Esophagus muscularis mucosa (tissue), 4 donors: ENCODE data around the gene SFMBT1. TPM values are rescaled to one million over a fixed set of nuclear protein-coding genes. Genes with fewer than 3 reads are reported as not detected.

Source experiments
- DNase-seq: peaks from one replicate; pipeline ENCODE4 v3.0.0-alpha.2; 2017; ENCODE audit errors: extremely low spot score
- H3K27ac ChIP-seq, 4 donors: fragments of 200-600 bp; sonication (generic); replicated peaks in 1 of 4; 1 replicate in 3 of 4; 2 replicates in 1 of 4; pipeline ENCODE4 v1.5.1; 2016 to 2019; ENCODE audit warnings: mild to moderate bottlenecking in 1 of 4
- H3K27me3 ChIP-seq, 4 donors: fragments of 200-600 bp; sonication (generic); one replicate each; pipeline versions ENCODE4 v1.5.1 to v1.6.0; 2016 to 2019
- H3K36me3 ChIP-seq, 4 donors: fragments of 200-600 bp; sonication (generic); one replicate each; pipeline ENCODE4 v1.5.1; 2016 to 2019
- H3K4me1 ChIP-seq, 4 donors: fragments of 200-600 bp; sonication (generic); one replicate each; pipeline ENCODE4 v1.5.1; 2016 to 2019
- H3K4me3 ChIP-seq, 4 donors: fragments of 200-600 bp; sonication (generic); 1 replicate in 2 of 4; 2 replicates in 2 of 4; pipeline ENCODE4 v1.5.1; 2016 to 2019; ENCODE audit warnings: mild to moderate bottlenecking in 4 of 4, moderate library complexity in 1 of 4
- H3K9me3 ChIP-seq, 4 donors: fragments of 200-600 bp; sonication (generic); 1 replicate in 3 of 4; 2 replicates in 1 of 4; pipeline ENCODE4 v1.5.1; 2016 to 2019
- CTCF ChIP-seq, 3 experiments: fragments of 200-600 bp in 2 of 3; fragments of 450-650 bp in 1 of 3; sonication (generic) in 2 of 3; IDR thresholded peaks; one replicate each; pipeline ENCODE4 v1.5.1; 2017 to 2019; ENCODE audit warnings: antibody characterized with exemption in 3 of 3, mild to moderate bottlenecking in 2 of 3, moderate library complexity in 1 of 3
- EP300 ChIP-seq: sonication (generic); formaldehyde crosslinking; IDR thresholded peaks from one replicate; pipeline ENCODE4 v1.6.1; 2017; ENCODE audit warnings: antibody characterized with exemption
- POLR2A ChIP-seq: fragments of 450-650 bp; IDR thresholded peaks from one replicate; pipeline ENCODE4 v1.6.1; 2017; ENCODE audit warnings: antibody characterized with exemption, moderate library complexity, mild to moderate bottlenecking, low read depth
- POLR2AphosphoS5 ChIP-seq, 2 donors: sonication (generic); formaldehyde crosslinking; IDR thresholded peaks; one replicate each; pipeline ENCODE4 v1.6.1; 2017; ENCODE audit warnings: antibody characterized with exemption in 2 of 2
- WGBS: methylation state at CpG from one replicate; pipeline ENCODE4 v1.1.5; 2018; 5-methylcytosine and 5-hydroxymethylcytosine counted together
- intact Hi-C: fragments of 100-400 bp; cut with DNase I; formaldehyde crosslinking; loops from one replicate; pipeline ENCODE4 v1.15.1; 2023
- total RNA-seq, 4 donors: library from RNA; depleted of rRNA; stranded (reverse); fragments of >200 nt; gene quantifications; one replicate each; pipeline versions ENCODE4 v1.1.0 to v1.2.1, GENCODE V29; 2016

Gene SFMBT1
- total RNA-seq, 4 donors from 2014 or later, result 15.4 to 27.6 (median 21.4) TPM

- Histone ChIP-seq H3K4me3 (no peak overlapping the region), H3K4me1 (peaks cover 6 to 13% (median 9%) of the 10 kb centered on the region in 4 donors), H3K9me3 (no peaks in the 10 kb centered on the region), H3K27ac (no peak overlapping the region), H3K36me3 (no peaks in the 10 kb centered on the region), H3K27me3 (no peaks in the 10 kb centered on the region)
- DNase-seq, result no peak
- TF ChIP-seq EP300, result no peak
- no peak for TF ChIP-seq CTCF (IDR thresholded peaks at IDR 0.05)
- no peak for TF ChIP-seq POLR2AphosphoS5 (IDR thresholded peaks at IDR 0.05)
- no peak for TF ChIP-seq POLR2A
- 88% methylated on average over 8 of the region's 8 CpGs for WGBS
- intact Hi-C loops, result no loop called here
These were observed 4.1 kb upstream of the SFMBT1 start for GRCh38 chr3:53049987-53050386.

GRCh38 chr3:53046171-53047170 lies 598 bp upstream of the SFMBT1 start:
- Histone ChIP-seq H3K4me1 (peaks cover 6 to 31% (median 25%) of the 10 kb centered on the region in 4 donors), H3K27ac (peak overlapping the region; percentile 91 to 96 (median 93)), H3K4me3 (peak overlapping the region; percentile 92 to 97 (median 94)), H3K36me3 (no peaks in the 10 kb centered on the region), H3K9me3 (no peaks in the 10 kb centered on the region), H3K27me3 (no peaks in the 10 kb centered on the region)
- TF ChIP-seq POLR2A (no peak), CTCF (IDR thresholded peaks at IDR 0.05) (peak; percentile 41 to 46 (median 44)), POLR2AphosphoS5 (IDR thresholded peaks at IDR 0.05) (peak in 1 of 2 donors; percentile 16)
- WGBS, result 14% methylated on average over 10 of the region's 113 CpGs
- peak; percentile 94 for DNase-seq
- intact Hi-C loops, result no loop called here

- H3K4me3 ChIP-seq, result peak overlapping the region; percentile 92 to 97 (median 94)
- no peak for DNase-seq
- H3K36me3 ChIP-seq, result no peaks in the 10 kb centered on the region
- intact Hi-C loops, result no loop called here
- TF ChIP-seq CTCF (IDR thresholded peaks at IDR 0.05), result peak in 1 of 3 experiments; percentile 5
- no peak for TF ChIP-seq EP300
- peak in 1 of 2 donors; percentile 40 for TF ChIP-seq POLR2AphosphoS5 (IDR thresholded peaks at IDR 0.05)
- H3K4me1 ChIP-seq, result peaks cover 6 to 41% (median 34%) of the 10 kb centered on the region in 4 donors
- 2% methylated on average over 12 of the region's 101 CpGs for WGBS
- H3K27me3 ChIP-seq, result no peaks in the 10 kb centered on the region
- H3K27ac ChIP-seq, result peak overlapping the region; percentile 90 to 95 (median 94)
- no peaks in the 10 kb centered on the region for H3K9me3 ChIP-seq
These were observed 959 bp downstream of the SFMBT1 start for GRCh38 chr3:53044711-53045517.

DNA sequence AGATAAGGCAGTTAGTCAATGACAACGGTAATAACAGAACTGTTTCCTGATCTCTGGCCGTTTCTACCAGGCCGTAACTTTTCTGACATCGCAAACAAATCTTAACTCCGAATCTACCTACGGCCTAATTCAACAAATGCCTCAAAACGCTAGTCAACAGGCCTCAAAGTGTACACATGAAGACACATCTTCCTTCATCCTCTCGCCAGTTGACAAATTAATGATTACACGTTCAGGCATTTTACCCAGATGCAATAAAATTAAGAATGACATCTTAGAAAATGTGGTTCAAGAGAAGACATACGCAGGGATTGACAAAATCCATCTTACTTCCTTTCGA lies 1.5 kb downstream of the SFMBT1 start:
- peaks cover 6 to 43% (median 37%) of the 10 kb centered on the region in 4 donors for H3K4me1 ChIP-seq
- DNase-seq, result no peak
- peak overlapping the region; percentile 92 to 97 (median 94) for H3K4me3 ChIP-seq
- no peak for TF ChIP-seq CTCF (IDR thresholded peaks at IDR 0.05)
- no peak for TF ChIP-seq POLR2AphosphoS5 (IDR thresholded peaks at IDR 0.05)
- no peak for TF ChIP-seq EP300
- no peak for TF ChIP-seq POLR2A
- no peaks in the 10 kb centered on the region for H3K36me3 ChIP-seq
- H3K27ac ChIP-seq, result peak overlapping the region; percentile 90 to 95 (median 94)
- no peaks in the 10 kb centered on the region for H3K9me3 ChIP-seq
- 48% methylated on average over 11 of the region's 11 CpGs for WGBS
- no peaks in the 10 kb centered on the region for H3K27me3 ChIP-seq
- intact Hi-C loops, result no loop called here
